IMR-90 (cell line): ENCODE data around the gene ANKRD34B. TPM values are rescaled to one million over a fixed set of nuclear protein-coding genes. Genes with fewer than 3 reads are reported as not detected.

Experiments used
- ATAC-seq: fragments of 200-7000 bp; cut with Tn5 transposase; 2 replicates; pipeline ENCODE4 v1.9.1; 2020; ENCODE audit warnings: low read depth, mild to moderate bottlenecking, moderate library complexity
- BruUV-seq: library from RNA; stranded (reverse); fragments of 400-500 nt; replicated peaks from 2 replicates; lab custom pipeline; 2021; lab: Mats Ljungman, UMichigan
- CTCF ChIA-PET: fragments of 300-600 bp; formaldehyde crosslinking; extraction: SDS; loops from one replicate; lab custom pipeline; 2021; ENCODE audit warnings: antibody characterized with exemption; lab: Yijun Ruan, JAX
- POLR2A ChIA-PET: fragments of 300-600 bp; sonication (Branson Sonifier 250); formaldehyde crosslinking; loops from one replicate; lab custom pipeline; 2022; ENCODE audit warnings: antibody characterized with exemption; ENCODE audit not compliant: unreplicated experiment; lab: Charles Lee
- DNase-seq: peaks from one replicate; pipeline ENCODE4 v3.0.0; 2013
- H2AFZ ChIP-seq: replicated peaks from 2 replicates; pipeline ENCODE3; 2013; ENCODE audit warnings: low read length, mild to moderate bottlenecking; ENCODE audit not compliant: poor library complexity
- H2AK5ac ChIP-seq: 2 replicates; pipeline ENCODE4 v1.6.1; 2013; ENCODE audit warnings: low read depth, low read length, inconsistent platforms
- H2AK9ac ChIP-seq: replicated peaks from 2 replicates; pipeline ENCODE3; 2013; ENCODE audit warnings: mild to moderate bottlenecking, low read depth, low read length, moderate library complexity; ENCODE audit not compliant: poor library complexity
- H2BK120ac ChIP-seq: 2 replicates; pipeline ENCODE4 v1.6.1; 2013; ENCODE audit warnings: low read depth, low read length, inconsistent platforms
- H2BK15ac ChIP-seq: 3 replicates; pipeline ENCODE4 v1.6.1; 2013; ENCODE audit warnings: low read depth, low read length, inconsistent platforms
- H2BK20ac ChIP-seq: 2 replicates; pipeline ENCODE4 v1.6.1; 2013; ENCODE audit warnings: low read depth, mild to moderate bottlenecking, inconsistent platforms, low read length, moderate library complexity
- H2BK5ac ChIP-seq: 2 replicates; pipeline ENCODE4 v1.6.1; 2013; ENCODE audit warnings: mild to moderate bottlenecking, low read depth, low read length, inconsistent platforms; ENCODE audit not compliant: poor library complexity, severe bottlenecking
- H3K14ac ChIP-seq: replicated peaks from 2 replicates; pipeline ENCODE4 v1.6.1; 2013; ENCODE audit warnings: low read depth, low read length, inconsistent platforms
- H3K18ac ChIP-seq: 2 replicates; pipeline ENCODE4 v1.6.1; 2013; ENCODE audit warnings: low read depth, low read length, control low read depth
- H3K23ac ChIP-seq: 2 replicates; pipeline ENCODE4 v1.6.1; 2013; ENCODE audit warnings: low read depth, low read length, inconsistent platforms
- H3K27ac ChIP-seq: 2 replicates; pipeline ENCODE4 v1.5.1; 2013; ENCODE audit warnings: mild to moderate bottlenecking, control low read depth, low read length; ENCODE audit not compliant: insufficient read depth
- H3K27me3 ChIP-seq: 2 replicates; pipeline ENCODE4 v1.6.1; 2013; ENCODE audit warnings: low read length; ENCODE audit not compliant: control insufficient read depth, insufficient read depth
- H3K36me3 ChIP-seq: 2 replicates; pipeline ENCODE4 v1.6.1; 2013; ENCODE audit warnings: low read length, mixed read lengths; ENCODE audit not compliant: control insufficient read depth, insufficient read depth
- H3K4ac ChIP-seq: 2 replicates; pipeline ENCODE4 v1.6.1; 2013; ENCODE audit warnings: low read depth, low read length, inconsistent platforms
- H3K4me1 ChIP-seq: 2 replicates; pipeline ENCODE4 v1.6.1; 2013; ENCODE audit warnings: low read length, mixed read lengths; ENCODE audit not compliant: control insufficient read depth, insufficient read depth
- H3K4me2 ChIP-seq: 2 replicates; pipeline ENCODE4 v1.6.1; 2013; ENCODE audit warnings: low read depth, mild to moderate bottlenecking, control low read depth, low read length, moderate library complexity
- H3K4me3 ChIP-seq: 2 replicates; pipeline ENCODE4 v1.5.1; 2013; ENCODE audit warnings: low read depth, mild to moderate bottlenecking, control low read depth, low read length, moderate library complexity; ENCODE audit not compliant: insufficient read depth
- H3K56ac ChIP-seq: 2 replicates; pipeline ENCODE4 v1.6.1; 2013; ENCODE audit warnings: low read length, inconsistent platforms; ENCODE audit not compliant: insufficient read depth; ENCODE audit errors: extremely low read depth
- H3K79me1 ChIP-seq, 2 experiments: 2 replicates each; pipeline ENCODE4 v1.6.1; 2013; ENCODE audit warnings: low read length in 2 of 2, inconsistent platforms in 1 of 2, low read depth in 1 of 2
- H3K9ac ChIP-seq: 2 replicates; pipeline ENCODE4 v1.6.1; 2013; ENCODE audit warnings: low read depth, low read length, control low read depth
- H3K9me1 ChIP-seq: 2 replicates; pipeline ENCODE4 v1.6.1; 2013; ENCODE audit warnings: low read length, inconsistent platforms; ENCODE audit not compliant: insufficient read depth
- H3K9me3 ChIP-seq: 2 replicates; pipeline ENCODE4 v1.6.1; 2013; ENCODE audit warnings: low read length; ENCODE audit not compliant: control insufficient read depth, insufficient read depth
- H4K20me1 ChIP-seq: 2 replicates; pipeline ENCODE4 v1.6.1; 2013; ENCODE audit warnings: low read length, inconsistent platforms; ENCODE audit not compliant: insufficient read depth
- H4K5ac ChIP-seq: 2 replicates; pipeline ENCODE4 v1.6.1; 2013; ENCODE audit warnings: mild to moderate bottlenecking, low read depth, low read length, control low read depth
- H4K8ac ChIP-seq, 2 experiments: 2 replicates each; pipeline ENCODE4 v1.6.1; 2013; ENCODE audit warnings: low read depth in 2 of 2, low read length in 2 of 2, control low read depth in 1 of 2, inconsistent platforms in 1 of 2
- H4K91ac ChIP-seq: 2 replicates; pipeline ENCODE4 v1.6.1; 2013; ENCODE audit warnings: low read depth, low read length, inconsistent platforms; ENCODE audit not compliant: insufficient read depth
- BHLHE40 ChIP-seq: fragments of 150-350 bp; IDR thresholded peaks from 2 replicates; pipeline ENCODE4 v1.6.1; 2016; ENCODE audit warnings: mild to moderate bottlenecking, low read depth, low read length
- CEBPB ChIP-seq: IDR thresholded peaks from 2 replicates; pipeline ENCODE4 v1.6.1; 2012; ENCODE audit warnings: low read depth, low read length, improper control_type of control experiment
- CHD1 ChIP-seq: IDR thresholded peaks from 2 replicates; pipeline ENCODE4 v1.6.1; 2012; ENCODE audit warnings: low read depth, low read length, improper control_type of control experiment
- CTCF ChIP-seq: conservative IDR thresholded peaks from 2 replicates; pipeline ENCODE4 v1.5.1; 2012; ENCODE audit warnings: mild to moderate bottlenecking, low read depth, low read length, improper control_type of control experiment
- ELK1 ChIP-seq: fragments of 150-350 bp; IDR thresholded peaks from 2 replicates; pipeline ENCODE4 v1.6.1; 2016; ENCODE audit warnings: low read depth, mild to moderate bottlenecking, low read length, moderate library complexity, borderline replicate concordance
- FOS ChIP-seq: fragments of 150-350 bp; IDR thresholded peaks from 2 replicates; pipeline ENCODE4 v1.6.1; 2016; ENCODE audit warnings: low read depth, low read length
- MAFK ChIP-seq: IDR thresholded peaks from 2 replicates; pipeline ENCODE4 v1.6.1; 2012; ENCODE audit warnings: low read depth, low read length, improper control_type of control experiment
- MAZ ChIP-seq: IDR thresholded peaks from 2 replicates; pipeline ENCODE4 v1.6.1; 2012; ENCODE audit warnings: low read depth, mild to moderate bottlenecking, low read length, improper control_type of control experiment, moderate library complexity, borderline replicate concordance
- MXI1 ChIP-seq: IDR thresholded peaks from 2 replicates; pipeline ENCODE4 v1.6.1; 2012; ENCODE audit warnings: low read depth, mild to moderate bottlenecking, low read length, moderate library complexity, borderline replicate concordance
- NFE2L2 ChIP-seq: fragments of 150-350 bp; IDR thresholded peaks from 2 replicates; pipeline ENCODE4 v1.6.1; 2016; ENCODE audit warnings: low read depth, mild to moderate bottlenecking, low read length
- POLR2A ChIP-seq: IDR thresholded peaks from 2 replicates; pipeline ENCODE4 v1.6.1; 2012; ENCODE audit warnings: mild to moderate bottlenecking, low read depth, low read length
- RAD21 ChIP-seq: IDR thresholded peaks from 2 replicates; pipeline ENCODE4 v1.6.1; 2012; ENCODE audit warnings: low read length, improper control_type of control experiment
- RCOR1 ChIP-seq: IDR thresholded peaks from 2 replicates; pipeline ENCODE4 v1.6.1; 2012; ENCODE audit warnings: mild to moderate bottlenecking, low read length, improper control_type of control experiment; ENCODE audit not compliant: insufficient replicate concordance
- RFX5 ChIP-seq: IDR thresholded peaks from 2 replicates; pipeline ENCODE4 v1.8.0; 2012; ENCODE audit warnings: low read depth, mild to moderate bottlenecking, low read length, moderate library complexity
- SMC3 ChIP-seq: fragments of 150-350 bp; IDR thresholded peaks from 2 replicates; pipeline ENCODE4 v1.6.1; 2016; ENCODE audit warnings: low read depth, mild to moderate bottlenecking, antibody characterized with exemption, low read length, moderate library complexity
- USF2 ChIP-seq: fragments of 150-350 bp; IDR thresholded peaks from 2 replicates; pipeline ENCODE4 v1.6.1; 2017; ENCODE audit warnings: mild to moderate bottlenecking, antibody characterized with exemption, low read length, low read depth
- WGBS, 2 experiments: methylation state at CpG; one replicate each; pipeline versions ENCODE4 v1.1.5 to v1.1.7; 2013; ENCODE audit warnings: missing lambda C conversion rate in 2 of 2; ENCODE audit not compliant: insufficient read length in 1 of 2; ENCODE audit errors: extremely low coverage in 2 of 2; 5-methylcytosine and 5-hydroxymethylcytosine counted together
- dilution Hi-C: fragments of 300-500 bp; cut with HindIII; formaldehyde crosslinking; loops from one replicate; pipeline ENCODE4 v1.14.3; 2018; ENCODE audit warnings: low sequenced_read_pairs; ENCODE audit not compliant: unreplicated experiment
- in situ Hi-C: fragments of 300-500 bp; cut with MboI; formaldehyde crosslinking; loops from 3 replicates; pipeline ENCODE4 v1.14.3; 2019; ENCODE audit warnings: low sequenced_read_pairs, inconsistent platforms, mixed read lengths
- intact Hi-C: fragments of 100-400 bp; cut with micrococcal nuclease; formaldehyde crosslinking; loops from 2 replicates; pipeline ENCODE4 v1.10.0; 2022
- polyA plus RNA-seq, 3 experiments: library from polyadenylated mRNA; depleted of rRNA; stranded (reverse); fragments of >200 nt; gene quantifications; 2 replicates each; pipeline ENCODE4 v1.2.3, GENCODE V29; 2012; ENCODE audit warnings: low replicate concordance in 1 of 3
- total RNA-seq: library from RNA; depleted of rRNA; stranded (reverse); fragments of >200 nt; gene quantifications from 2 replicates; pipeline ENCODE4 v1.2.3, GENCODE V29; 2012

The ANKRD34B gene
- total and polyA plus RNA-seq, 2 of the 4 experiments (the other 2 are of a cell fraction) = not detected

- Histone ChIP-seq H4K5ac (no peak overlapping the region), H2AK5ac (no peak overlapping the region), H3K9me1 (no peaks in the 10 kb centered on the region), H2BK20ac (no peak overlapping the region), H3K23ac (no peak overlapping the region), H2BK120ac (no peak overlapping the region), H3K4me1 (no peaks in the 10 kb centered on the region), H3K27me3 (no peaks in the 10 kb centered on the region), H3K9me3 (no peaks in the 10 kb centered on the region), H3K79me1 (no peaks in the 10 kb centered on the region), H2BK15ac (no peak overlapping the region), H3K27ac (no peak overlapping the region), H3K14ac (no peak overlapping the region), H2AFZ (no peak overlapping the region), H3K4me3 (no peak overlapping the region), H3K9ac (no peak overlapping the region), H4K91ac (no peak overlapping the region), H4K20me1 (no peaks in the 10 kb centered on the region), H2BK5ac (no peak overlapping the region), H2AK9ac (no peak overlapping the region), H3K4ac (no peak overlapping the region), H4K8ac (no peak overlapping the region), H3K56ac (no peak overlapping the region), H3K36me3 (no peaks in the 10 kb centered on the region), H3K4me2 (no peak overlapping the region), H3K18ac (no peak overlapping the region)
- dilution Hi-C loops = no loop called here
- intact Hi-C loops = no loop called here
- TF ChIP-seq MAZ = no peak
- no peak for TF ChIP-seq RCOR1
- no peak for TF ChIP-seq POLR2A
- no peak for TF ChIP-seq FOS
- TF ChIP-seq NFE2L2 = no peak
- TF ChIP-seq CHD1 = no peak
- no peak for TF ChIP-seq USF2
- TF ChIP-seq CTCF = no peak
- TF ChIP-seq SMC3 = no peak
- TF ChIP-seq CEBPB = no peak
- TF ChIP-seq RAD21 = no peak
- TF ChIP-seq MAFK = no peak
- TF ChIP-seq BHLHE40 = no peak
- no peak for TF ChIP-seq RFX5
- no peak for TF ChIP-seq MXI1
- TF ChIP-seq ELK1 = no peak
- in situ Hi-C loops = no loop called here
- DNase-seq = no peak
- no TSS peak for BruUV-seq
- no CpG with 5 or more reads among the region's 8 CpGs for WGBS, 2 experiments
- ATAC-seq = no peak
- ChIA-PET POLR2A (no interaction called here), CTCF (no interaction called here)
Measured at GRCh38 chr5:80588858-80589540, 18.9 kb upstream of the ANKRD34B start.
